HG03571 (cell line): ENCODE data around the gene KDM5C.

Experiments
- ATAC-seq: cut with Tn5 transposase; IDR thresholded peaks from one replicate; pipeline ENCODE4 v1.9.1; 2021; ENCODE audit not compliant: unreplicated experiment

Gene KDM5C

DNA sequence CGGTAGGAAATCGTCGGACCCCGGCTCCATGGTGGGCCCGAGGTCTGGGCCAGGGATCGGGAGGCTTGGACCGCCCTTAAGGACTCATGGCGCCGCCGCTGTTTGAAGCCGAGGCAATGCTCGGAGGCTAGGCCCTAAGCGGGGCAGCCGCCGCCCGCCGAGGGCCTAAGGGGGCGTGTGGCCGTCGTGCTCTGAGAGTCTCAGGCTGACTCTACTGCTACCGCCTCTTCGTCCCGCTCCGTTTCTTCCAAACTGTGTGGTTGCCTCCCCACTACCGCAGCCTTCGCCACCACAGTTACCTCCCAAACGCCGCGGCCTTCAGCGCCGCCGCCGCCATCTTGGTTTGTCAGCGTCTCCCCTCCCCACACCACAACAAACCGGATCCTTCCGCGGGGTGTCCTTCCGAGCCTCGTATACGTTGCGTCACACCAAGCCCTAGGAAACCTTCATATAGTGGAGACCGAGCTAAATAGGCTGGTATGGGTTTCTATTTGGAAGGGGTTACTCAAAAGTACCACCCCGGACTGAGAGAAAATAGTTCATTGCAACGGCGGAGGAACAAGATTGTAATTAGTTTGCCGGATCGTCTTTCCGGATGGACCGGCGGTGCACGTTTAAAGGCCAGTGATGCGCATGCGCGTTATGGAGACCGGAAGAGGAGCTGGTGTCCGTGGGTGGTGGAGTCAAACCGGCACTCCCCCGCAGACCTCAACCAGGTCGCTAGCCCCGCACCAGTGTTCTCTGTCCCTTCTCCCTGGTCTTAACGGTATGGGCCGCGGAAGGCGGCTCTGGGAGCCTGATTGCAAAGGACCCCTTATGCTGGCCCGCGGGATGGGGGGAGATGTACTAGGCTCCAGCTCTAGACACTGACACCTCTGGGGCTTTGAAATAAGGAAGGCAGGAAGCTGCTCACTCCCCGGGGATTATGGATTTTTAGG lies at the start of gene KDM5C:
KDM5C (minus strand) TSS at position 348 of the 938 bp plus-strand sequence; CDS start at position 30, 318 bp downstream.
- peak; percentile 60 for ATAC-seq

DNA sequence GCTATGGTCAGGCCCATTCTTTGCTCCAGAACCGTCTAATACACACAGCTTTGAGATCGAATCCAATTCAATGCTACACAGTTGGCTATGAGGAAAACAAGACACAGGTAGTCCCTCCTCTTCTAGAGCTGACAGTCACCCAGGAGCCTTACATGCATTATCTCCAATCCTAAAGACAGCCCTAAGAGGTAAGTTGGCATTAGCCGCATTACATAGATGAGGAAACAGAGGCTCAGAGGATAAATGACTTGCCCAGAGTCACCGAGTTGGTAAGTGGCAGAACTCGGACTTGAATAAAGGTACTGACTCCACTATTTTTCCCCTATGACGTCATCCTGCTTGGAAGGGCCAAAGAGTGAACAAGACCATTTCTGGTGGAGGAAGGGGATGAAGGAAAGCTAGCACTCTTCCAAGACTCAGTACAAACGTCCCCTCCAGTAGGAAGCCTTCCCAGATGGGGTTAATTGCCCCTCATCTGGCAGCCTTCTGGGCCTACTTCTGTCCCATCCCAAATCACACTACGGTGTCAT lies 47.9 kb upstream of the KDM5C start:
- ATAC-seq: no peak

DNA sequence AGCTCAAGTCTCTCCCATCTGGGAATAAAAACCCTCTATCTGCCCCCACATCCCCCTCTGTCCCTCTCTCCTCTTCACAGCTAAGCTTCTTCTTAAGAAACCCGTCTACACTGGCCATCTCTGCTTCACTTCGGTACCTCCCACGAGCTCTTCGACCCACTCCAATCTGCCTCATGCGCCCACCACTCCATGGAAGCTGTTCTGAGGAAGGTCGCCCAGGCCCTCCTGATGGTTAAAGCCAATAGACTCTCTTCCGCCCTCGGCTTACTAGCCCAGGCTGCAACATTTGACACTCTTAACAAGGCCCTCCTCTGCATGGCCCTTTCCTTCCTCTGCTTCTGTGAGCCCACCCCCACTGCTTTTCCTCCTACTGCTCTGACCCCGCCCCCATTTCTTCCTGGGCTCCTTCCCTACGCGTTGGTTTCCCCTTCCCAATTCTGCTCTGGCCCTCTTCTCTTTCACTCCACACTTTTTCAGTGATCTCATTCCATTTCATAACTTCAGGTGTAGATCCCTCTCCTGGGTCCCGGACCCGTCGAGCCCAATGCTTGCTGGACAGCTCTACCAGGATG lies 44.6 kb upstream of the KDM5C start:
- no peak for ATAC-seq

DNA sequence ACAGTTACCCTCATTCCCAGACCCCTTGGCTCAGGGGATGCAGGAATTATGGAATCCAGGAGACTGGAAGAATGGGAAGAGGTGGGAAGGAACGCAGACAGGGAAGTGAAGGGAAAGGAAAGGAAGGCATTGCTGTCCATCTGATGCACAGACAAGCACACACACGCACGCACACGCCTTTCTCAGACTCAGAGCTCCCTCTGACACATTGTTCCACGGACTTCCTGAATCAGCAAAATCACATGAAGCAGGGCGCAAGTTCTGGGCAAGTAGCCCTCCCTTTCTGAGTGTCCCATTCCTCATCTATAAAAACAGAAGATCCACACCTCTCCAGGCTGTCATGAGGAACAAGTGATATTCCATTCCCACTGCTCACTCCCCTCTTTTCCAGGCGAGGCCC lies 43.2 kb upstream of the KDM5C start:
- no peak for ATAC-seq

DNA sequence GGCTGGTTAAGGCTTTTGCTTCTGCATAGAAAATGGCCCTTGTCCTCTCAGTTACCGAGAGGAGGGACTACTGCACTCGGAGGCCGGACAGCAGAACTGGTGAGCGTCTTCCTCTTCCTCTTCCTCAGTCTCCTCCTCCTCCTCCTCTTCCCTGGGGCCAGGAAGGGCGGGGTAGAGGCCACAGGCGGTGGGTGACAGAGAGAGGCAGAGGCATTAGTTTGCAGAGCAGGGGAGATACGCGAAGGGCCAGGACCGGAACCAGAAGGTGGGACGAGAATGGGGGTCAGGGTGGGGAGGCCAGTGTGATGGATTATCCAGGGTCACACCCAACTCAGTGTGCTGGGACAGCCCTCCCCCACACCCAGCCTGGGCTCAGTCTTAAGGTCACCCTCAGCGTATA lies 41.9 kb upstream of the KDM5C start:
- ATAC-seq: no peak

DNA sequence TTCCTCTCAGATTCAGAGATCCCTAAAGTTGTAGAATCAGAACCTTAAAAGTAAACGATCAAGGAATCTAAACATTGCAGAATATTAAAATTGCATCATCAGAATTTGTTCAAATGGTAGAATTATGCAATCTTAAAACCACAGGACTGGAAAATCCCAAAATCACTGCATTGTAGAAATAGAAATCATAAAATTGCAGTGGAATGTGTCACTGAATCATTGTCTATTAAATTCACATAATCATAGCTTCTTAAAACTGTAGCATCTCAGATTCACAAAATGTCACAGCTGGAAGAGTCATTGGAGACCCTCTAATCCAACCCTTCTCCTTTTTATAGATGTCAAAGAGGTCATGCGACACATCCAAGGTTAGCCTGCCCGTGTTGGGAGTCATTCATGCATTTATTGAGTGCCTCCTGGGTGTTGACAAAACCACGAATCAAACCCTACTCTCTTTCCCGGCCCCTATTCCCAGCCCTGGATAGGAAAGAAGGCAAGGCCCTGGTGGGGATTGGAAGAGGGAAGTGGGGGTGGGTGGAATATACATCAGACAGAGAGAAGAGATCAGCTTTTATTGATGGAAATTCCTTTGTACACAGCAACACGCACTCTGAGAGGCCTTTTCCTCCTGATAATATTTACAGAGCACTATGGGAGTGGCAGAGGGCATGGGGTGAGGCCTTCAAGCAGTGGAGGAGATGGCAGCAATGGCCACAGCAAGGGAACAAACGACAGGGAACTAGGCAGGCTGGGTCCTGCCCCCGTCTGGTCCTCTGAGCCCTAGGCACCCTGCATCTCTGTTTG lies 41.0 kb upstream of the KDM5C start:
- no peak for ATAC-seq

DNA sequence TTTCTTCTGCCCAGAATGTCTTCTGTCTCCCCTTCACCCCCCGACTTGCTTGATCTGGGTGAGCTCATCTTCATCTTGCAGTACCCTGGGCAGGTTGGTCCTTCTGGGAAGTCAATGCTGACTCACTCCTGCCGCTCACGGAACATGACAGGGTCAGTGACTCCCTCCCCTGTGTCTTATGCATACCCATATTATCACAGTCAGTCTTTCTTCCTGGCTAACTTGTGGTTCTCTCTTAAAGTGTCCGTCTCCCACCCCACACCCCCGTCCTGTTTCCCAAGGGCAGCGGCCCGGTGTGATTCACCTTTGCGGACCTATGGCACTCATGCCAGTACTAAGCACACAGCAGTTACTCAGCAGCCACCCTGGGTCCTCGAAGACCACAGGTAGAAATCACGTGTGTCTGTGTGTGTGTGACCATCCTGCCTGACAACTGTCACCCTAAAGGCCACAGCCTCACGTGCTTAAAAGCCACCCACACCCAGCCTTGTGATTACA lies 38.6 kb upstream of the KDM5C start:
- ATAC-seq: no peak

DNA sequence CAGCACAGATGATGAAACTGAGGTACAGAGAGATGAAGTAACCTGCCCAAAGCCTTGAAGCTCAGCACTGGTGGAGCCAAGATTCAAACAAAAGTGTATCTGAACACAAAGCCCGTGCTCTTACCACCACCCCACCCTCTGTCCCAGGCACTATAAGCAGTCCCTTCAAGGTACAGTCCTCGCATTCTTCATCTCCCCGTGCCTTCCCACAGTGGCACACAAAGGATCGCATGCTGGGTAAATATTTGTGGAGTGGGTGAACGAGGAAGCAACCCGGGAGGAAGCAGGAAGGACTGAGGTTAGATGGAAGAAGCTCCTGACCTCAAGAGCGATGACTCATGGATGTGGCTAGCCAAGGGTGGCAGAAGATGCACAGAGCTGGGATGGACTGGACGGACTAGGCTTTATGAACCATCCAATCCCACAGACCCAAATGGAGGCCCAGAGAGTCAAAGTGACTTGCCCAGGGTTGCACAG lies 37.9 kb upstream of the KDM5C start:
- ATAC-seq: no peak

DNA sequence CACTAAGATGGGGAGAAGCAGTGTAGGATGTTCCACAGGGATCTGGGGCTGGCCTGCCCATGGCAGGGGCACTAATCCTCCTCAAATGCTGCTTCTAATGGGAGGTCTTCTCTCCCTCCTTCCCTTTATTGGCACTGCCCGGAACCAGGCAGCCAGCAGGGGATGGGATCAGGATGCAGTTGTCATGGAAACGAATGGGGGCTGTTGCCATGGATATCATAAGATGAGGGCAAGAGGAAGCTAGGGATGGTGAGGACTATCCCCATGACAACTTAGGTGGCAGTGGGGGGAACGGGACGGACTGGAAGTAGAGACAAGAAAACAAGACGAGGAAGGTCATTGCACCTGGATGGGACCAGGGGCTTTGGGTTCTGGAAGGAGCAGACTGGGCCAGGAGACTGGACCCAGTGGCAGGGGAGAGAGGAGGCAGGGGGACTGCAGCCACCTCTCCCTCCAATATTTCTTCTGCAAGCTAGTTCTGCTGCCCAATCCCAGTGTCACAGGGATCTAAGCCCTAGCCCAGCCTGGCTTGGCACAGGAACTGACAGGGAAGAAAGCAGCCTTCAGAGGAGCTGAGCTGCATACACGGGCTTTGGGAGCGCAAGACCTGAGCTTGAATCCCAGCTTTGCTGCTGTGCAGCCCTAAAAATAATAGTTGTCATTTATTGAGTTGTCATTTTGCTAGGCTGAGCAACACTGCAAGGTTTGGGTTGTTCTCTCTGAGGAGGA lies 37.3 kb upstream of the KDM5C start:
- ATAC-seq: no peak

DNA sequence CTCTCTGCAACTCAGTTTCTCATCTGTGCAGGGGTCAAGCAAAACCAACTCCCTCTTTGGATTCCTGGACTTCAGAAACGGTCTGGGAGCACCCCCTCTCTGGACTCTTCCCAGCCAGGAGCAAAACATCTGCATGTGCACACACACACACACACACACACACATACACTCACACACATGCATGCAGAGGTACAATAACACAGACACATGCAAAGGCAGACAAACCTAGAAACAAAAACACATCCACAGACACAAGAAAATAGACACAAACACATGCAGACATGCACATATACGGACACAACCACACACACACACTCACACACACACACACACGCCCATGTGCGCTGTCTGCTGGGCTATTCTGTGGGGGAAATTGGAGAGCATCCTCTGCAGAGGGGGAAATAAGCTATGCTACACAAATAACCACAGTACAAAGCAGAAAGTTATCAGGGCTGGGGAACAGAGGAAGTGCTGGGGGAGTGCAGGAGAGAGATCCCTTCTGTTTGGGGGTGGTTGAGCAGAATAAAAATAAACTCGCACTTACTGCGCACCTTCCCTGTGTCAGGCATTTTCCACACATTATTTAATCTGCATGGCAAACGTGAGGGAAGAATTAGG lies 36.5 kb upstream of the KDM5C start:
- no peak for ATAC-seq

DNA sequence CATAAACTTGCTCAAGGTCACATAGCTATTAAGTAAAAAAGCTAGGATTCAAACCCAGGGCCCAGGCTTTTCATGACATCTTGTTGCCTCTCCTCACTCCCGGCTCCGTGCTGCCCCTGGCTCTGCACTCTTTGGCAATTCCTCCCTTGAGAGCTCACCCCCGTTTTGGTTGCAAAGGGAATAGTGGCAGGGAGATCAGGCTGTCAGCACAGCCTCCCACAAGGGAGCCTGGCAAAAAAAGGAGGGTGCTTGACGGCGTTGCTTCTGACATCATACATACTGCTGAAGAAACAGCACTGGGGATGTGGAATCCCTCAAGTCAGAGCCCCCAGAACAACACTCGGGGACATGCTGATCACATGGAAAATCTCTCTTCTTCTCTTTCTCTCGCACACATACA lies 35.8 kb upstream of the KDM5C start:
- ATAC-seq: no peak

DNA sequence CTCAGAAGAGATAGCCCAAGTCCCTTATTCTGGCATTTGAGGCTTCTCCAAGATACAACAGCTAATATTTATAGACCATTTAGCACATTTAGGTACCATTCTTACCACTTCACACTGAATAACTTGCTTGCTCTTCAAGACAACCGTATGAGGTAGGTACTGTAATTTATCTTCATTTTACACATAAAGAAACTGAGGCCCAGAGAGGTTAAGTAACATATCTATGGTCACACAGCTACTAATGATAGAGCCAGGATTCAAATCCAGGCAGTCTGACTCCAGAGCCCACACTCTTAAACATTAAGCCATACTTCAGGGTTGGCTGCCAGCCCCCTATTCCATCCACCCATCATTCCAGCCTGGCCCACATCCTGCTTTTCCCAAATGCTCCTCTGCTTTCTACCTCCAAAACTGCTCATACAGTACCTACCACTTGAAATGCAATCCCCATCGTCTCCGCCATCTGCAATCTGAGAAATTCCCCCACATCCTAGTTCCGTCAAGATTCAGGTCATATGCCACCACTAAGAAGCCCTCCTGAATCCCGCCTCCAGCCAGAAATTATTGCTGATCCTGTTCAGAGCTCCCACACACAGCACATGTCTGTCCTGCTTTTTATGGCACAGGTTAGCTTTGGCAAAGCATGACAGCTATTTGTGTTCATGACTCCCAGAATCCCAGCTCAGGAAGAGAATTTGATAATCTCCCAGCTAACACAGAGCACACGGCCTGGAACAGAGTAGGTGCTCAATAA lies 32.8 kb upstream of the KDM5C start:
- ATAC-seq: no peak

DNA sequence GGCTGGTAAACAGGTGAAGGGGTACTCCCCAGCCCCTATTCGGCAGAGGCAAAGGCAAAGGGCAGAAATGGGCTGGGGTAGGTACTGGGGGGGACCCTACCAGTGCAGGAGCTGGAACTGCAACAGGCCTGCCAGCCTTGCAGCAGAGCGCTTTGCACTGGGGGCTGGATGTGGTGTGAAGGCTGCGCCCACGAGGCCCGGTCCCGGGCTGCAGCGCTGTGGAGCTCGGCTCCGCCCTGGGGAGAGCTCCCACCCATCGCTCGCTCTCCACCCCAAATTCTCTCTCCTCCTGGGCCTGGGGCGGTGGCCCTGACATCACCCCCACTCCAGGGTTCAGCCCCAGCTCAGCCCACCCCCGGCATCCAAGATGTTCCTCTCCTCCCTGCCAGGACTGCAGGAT lies 32.2 kb upstream of the KDM5C start:
- no peak for ATAC-seq

DNA sequence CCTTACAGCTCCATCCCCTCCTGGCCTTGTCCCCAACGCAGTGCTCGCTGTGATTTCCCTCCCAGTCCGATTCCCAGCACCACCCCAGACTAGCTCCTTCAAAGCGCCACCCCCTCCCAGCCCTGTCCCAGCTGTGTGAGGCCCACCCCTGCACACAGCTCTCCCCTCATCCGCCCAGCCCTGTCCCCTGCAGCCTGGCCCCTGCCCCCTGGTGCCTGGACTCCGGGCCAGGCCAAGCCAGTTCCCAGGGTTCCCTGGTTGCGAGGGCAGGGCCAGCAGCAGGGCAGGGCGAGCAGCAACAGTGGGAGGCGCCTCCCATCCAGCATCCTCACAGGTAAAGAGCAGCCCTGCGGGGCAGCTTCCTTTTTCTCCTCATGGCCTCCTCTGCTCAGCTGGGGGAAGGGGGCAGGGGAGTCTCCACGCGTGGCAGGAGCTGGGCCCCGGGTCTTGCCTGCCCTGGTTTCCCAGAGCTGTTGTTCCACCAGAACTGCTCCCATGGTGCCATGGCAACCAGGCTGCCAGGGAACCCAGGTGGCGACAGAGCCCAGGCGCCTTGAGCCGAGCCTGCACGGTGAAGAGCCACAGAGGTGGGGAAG lies 31.5 kb upstream of the KDM5C start:
- ATAC-seq: no peak

DNA sequence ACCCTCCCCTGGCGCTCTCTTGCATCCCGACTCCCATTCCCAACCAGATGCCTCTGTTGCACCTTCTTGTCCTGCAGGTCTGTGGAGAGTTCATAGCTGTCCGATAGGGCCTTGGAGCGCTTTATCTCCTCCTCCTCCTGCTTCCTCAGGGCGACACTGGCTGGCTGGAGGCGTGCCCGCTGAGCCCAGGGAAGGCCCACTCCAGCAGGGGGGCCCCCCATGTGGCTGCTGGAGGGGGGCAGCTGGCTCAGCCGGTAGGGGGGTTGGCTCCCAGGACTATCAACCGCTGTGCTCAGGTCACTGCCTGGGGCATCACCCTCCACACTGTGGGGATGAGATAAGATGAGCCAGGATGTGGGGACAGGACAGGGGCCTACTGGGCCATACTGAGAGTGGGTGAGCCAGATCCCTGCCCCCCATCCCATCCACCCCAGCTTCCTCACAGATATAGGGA lies 30.8 kb upstream of the KDM5C start:
- ATAC-seq: no peak

DNA sequence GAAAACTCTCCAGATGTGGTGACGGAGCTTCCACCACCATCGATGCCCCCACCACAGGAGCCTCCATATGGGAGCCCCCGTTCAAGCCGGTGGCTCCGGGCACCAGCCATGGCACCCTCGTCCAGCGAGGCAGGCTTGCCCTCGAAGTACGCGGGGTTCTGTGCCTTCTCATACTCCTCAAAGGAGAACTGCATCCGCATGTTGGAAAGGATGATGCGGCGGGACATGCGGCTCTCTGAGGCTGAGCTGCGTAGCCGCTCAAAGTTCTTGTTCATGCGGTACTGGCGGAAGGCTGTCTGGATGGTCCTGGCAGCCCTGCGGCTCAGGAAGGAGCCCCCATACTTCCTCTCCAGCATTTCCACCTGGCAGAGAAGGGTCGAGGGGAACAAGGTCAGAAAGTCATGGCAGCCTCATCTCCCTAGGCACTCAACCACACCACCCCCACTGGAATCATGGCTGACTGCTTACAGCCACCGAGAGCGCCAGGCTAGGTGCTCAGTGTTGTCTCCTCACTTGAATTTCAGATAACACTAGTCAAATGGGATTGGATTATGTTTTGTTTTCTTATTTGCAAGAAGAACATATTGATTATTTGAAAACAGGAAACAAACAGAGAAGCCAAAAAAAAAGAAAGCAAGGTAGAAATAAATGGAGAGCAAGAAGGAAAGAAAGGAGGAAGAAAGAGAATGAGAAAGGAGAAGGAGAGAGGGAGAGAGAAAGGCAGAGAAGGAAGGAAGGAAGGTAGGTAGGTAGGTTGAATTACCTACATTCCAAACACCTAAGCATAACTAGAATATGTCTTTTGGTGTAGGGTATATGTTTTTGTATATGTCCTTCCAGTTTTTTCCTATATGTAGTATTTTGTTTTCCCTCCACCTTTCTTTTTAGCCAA lies 29.8 kb upstream of the KDM5C start:
- no peak for ATAC-seq

DNA sequence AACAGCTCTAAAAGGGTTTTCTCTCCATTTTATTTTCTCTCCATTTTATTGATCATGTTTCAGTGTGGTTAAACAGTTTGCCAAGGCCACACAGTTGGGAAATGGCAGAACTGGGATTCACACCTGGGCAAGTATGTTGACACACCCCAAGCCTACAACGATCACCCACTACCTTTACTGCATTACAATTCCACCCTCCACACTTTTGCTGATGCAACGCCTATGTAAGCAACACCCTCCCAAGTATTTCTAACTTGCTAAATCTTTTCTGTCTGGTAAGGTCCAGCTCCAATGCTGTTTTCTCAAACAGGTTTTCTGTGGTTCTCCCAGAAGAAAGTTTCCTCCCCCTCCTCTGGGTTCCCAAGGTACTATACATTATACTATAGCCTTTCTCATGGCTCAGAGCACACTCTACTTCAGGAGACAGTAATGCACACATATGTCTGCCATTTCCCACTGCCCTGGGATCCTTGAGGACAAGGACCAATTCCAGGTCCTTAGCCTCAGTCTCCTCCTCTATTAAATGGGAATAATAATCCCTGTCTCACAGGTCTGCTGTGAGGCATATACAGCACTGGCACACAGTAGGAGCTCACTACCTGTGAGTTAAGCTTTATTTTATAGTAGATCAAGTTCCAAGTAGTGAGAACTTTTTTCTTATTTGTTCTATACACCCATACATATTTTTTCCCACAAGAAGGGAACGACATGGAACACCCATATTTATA lies 28.4 kb upstream of the KDM5C start:
- no peak for ATAC-seq
